GM19463 (cell line): Measurements from ENCODE around the gene ATP4B.

ENCODE experiments used
- ATAC-seq: cut with Tn5 transposase; IDR thresholded peaks from one replicate; pipeline ENCODE4 v1.9.1; 2021; ENCODE audit warnings: mild to moderate bottlenecking, moderate library complexity; ENCODE audit not compliant: unreplicated experiment

The ATP4B gene

GRCh38 chr13:113608967-113609533, 48.9 kb downstream of the ATP4B start:
- ATAC-seq: no peak

GRCh38 chr13:113607889-113608635, 49.9 kb downstream of the ATP4B start:
- no peak for ATAC-seq

- ATAC-seq: no peak
These were observed 50.7 kb downstream of the ATP4B start for GRCh38 chr13:113607056-113607888.

- ATAC-seq: no peak
These were observed 52.0 kb downstream of the ATP4B start for GRCh38 chr13:113605866-113606438.

- no peak for ATAC-seq
These were observed 52.5 kb downstream of the ATP4B start for GRCh38 chr13:113605461-113605860.

GRCh38 chr13:113604186-113604585, 53.8 kb downstream of the ATP4B start:
- no peak for ATAC-seq

GRCh38 chr13:113603116-113603710, 54.8 kb downstream of the ATP4B start:
- no peak for ATAC-seq

GRCh38 chr13:113602291-113602988, 55.6 kb downstream of the ATP4B start:
- no peak for ATAC-seq

- ATAC-seq: no peak
These were observed 56.6 kb downstream of the ATP4B start for GRCh38 chr13:113601166-113602070.

- no peak for ATAC-seq
These were observed 58.6 kb downstream of the ATP4B start for GRCh38 chr13:113599391-113599790.
